Hepatic stellate cell (primary cell): ENCODE measurements around the gene DUS1L.

ENCODE experiments used
- DNase-seq: peaks from one replicate; pipeline ENCODE4 v3.0.0; 2011; ENCODE audit warnings: low spot score

The DUS1L gene

GRCh38 chr17:82076018-82076784, 10.6 kb upstream of the DUS1L start:
- DNase-seq: no peak

- DNase-seq: no peak
Observed at GRCh38 chr17:82073446-82073845, 7.8 kb upstream of the DUS1L start.

GRCh38 chr17:82072827-82073226, 7.2 kb upstream of the DUS1L start:
- DNase-seq: no peak

- DNase-seq: no peak
Observed at GRCh38 chr17:82070611-82071010, 5.0 kb upstream of the DUS1L start.

GRCh38 chr17:82065193-82065637, 389 bp downstream of the DUS1L start:
- DNase-seq: peak; percentile 77

- DNase-seq: peak; percentile 30
Observed at GRCh38 chr17:82064433-82065192, 991 bp downstream of the DUS1L start.

GRCh38 chr17:82063424-82064415, 1.9 kb downstream of the DUS1L start:
- no peak for DNase-seq

- no peak for DNase-seq
Observed at GRCh38 chr17:82062984-82063368, 2.6 kb downstream of the DUS1L start.

- DNase-seq: no peak
Observed at GRCh38 chr17:82062076-82062983, 3.3 kb downstream of the DUS1L start.

- DNase-seq: no peak
Observed at GRCh38 chr17:82061047-82061925, 4.3 kb downstream of the DUS1L start.

GRCh38 chr17:82060614-82061013, 5.0 kb downstream of the DUS1L start:
- DNase-seq: no peak

- no peak for DNase-seq
Observed at GRCh38 chr17:82060001-82060380, 5.6 kb downstream of the DUS1L start.

GRCh38 chr17:82059272-82060000, 6.2 kb downstream of the DUS1L start:
- no peak for DNase-seq

- no peak for DNase-seq
Observed at GRCh38 chr17:82058855-82059249, 6.8 kb downstream of the DUS1L start.

- DNase-seq: no peak
Observed at GRCh38 chr17:82058230-82058854, 7.3 kb downstream of the DUS1L start.

GRCh38 chr17:82056729-82057621, 8.6 kb downstream of the DUS1L start:
- DNase-seq: no peak

- no peak for DNase-seq
Observed at GRCh38 chr17:82055965-82056728, 9.5 kb downstream of the DUS1L start.
